HepG2 (cell line): Measurements from ENCODE around the gene TIMM23. TPM values are rescaled to one million over a fixed set of nuclear protein-coding genes. Genes with fewer than 3 reads are reported as not detected.

ENCODE experiments used
- ATAC-seq: fragments of 200-7000 bp; cut with Tn5 transposase; 3 replicates; pipeline ENCODE4 v1.9.1; 2020; ENCODE audit warnings: mild to moderate bottlenecking, moderate library complexity
- BruUV-seq: library from RNA; stranded (reverse); fragments of 400-500 nt; replicated peaks from 2 replicates; lab custom pipeline; 2021; lab: Mats Ljungman, UMichigan
- CTCF ChIA-PET: fragments of 300-600 bp; formaldehyde crosslinking; extraction: SDS; loops from one replicate; lab custom pipeline; 2021; ENCODE audit warnings: low total read pairs, inconsistent platforms, low intra/inter-chr PET ratio; lab: Yijun Ruan, JAX
- POLR2A ChIA-PET: fragments of 350-600 bp; sonication (Branson Sonifier 250); formaldehyde crosslinking; loops from one replicate; lab custom pipeline; 2020; ENCODE audit warnings: antibody characterized with exemption, inconsistent platforms; lab: Yijun Ruan, JAX
- DNase-seq: peaks from one replicate; pipeline ENCODE4 v3.0.0-alpha.2; 2015; ENCODE audit warnings: low spot score
- FAIRE-seq: peaks from 3 replicates; lab custom pipeline; 2011; peaks lifted over from hg19 to GRCh38; lab: Jason Lieb, UNC
- H2AFZ ChIP-seq: one replicate; pipeline ENCODE4 v1.6.1; 2011; ENCODE audit warnings: low read length, inconsistent platforms
- H3K27ac ChIP-seq: fragments of 300-600 bp; 3 replicates; pipeline ENCODE4 v1.8.0; 2011; ENCODE audit warnings: mixed run types, mild to moderate bottlenecking, mixed read lengths, low read length, inconsistent platforms; ENCODE audit not compliant: insufficient read depth; ENCODE audit errors: extremely low read length
- H3K27me3 ChIP-seq, 2 experiments: fragments of 200-600 bp in 1 of 2; 2 replicates in 1 of 2; 3 replicates in 1 of 2; pipeline versions ENCODE4 v1.6.0 to v1.8.0; 2011; ENCODE audit warnings: low read length in 2 of 2, mild to moderate bottlenecking in 2 of 2, moderate library complexity in 2 of 2, inconsistent platforms in 1 of 2; ENCODE audit not compliant: insufficient read depth in 2 of 2, control insufficient read depth in 1 of 2
- H3K36me3 ChIP-seq, 2 experiments: fragments of 200-600 bp in 1 of 2; replicated peaks in 1 of 2; 2 replicates in 1 of 2; 3 replicates in 1 of 2; pipeline versions ENCODE4 v1.5.1 to v1.8.0; 2011; ENCODE audit warnings: low read length in 2 of 2, inconsistent platforms in 1 of 2; ENCODE audit not compliant: insufficient read depth in 2 of 2, control insufficient read depth in 1 of 2
- H3K4me1 ChIP-seq: 2 replicates; pipeline ENCODE4 v1.5.1; 2012; ENCODE audit warnings: low read length, inconsistent platforms; ENCODE audit not compliant: insufficient read depth
- H3K4me2 ChIP-seq: 2 replicates; pipeline ENCODE4 v1.6.0; 2011; ENCODE audit warnings: low read depth, low read length, inconsistent platforms
- H3K4me3 ChIP-seq, 3 experiments: fragments of 200-600 bp in 1 of 3; sonication (generic), shearing (Covaris generic) in 1 of 3; replicated peaks in 1 of 3; 2 replicates each; pipeline ENCODE4 v1.5.1; 2011 to 2016; ENCODE audit warnings: low read length in 3 of 3, inconsistent platforms in 2 of 3, low read depth in 2 of 3, mild to moderate bottlenecking in 2 of 3, control low read depth in 1 of 3, mixed read lengths in 1 of 3; ENCODE audit not compliant: insufficient read depth in 1 of 3
- H3K79me2 ChIP-seq: one replicate; pipeline ENCODE4 v1.6.1; 2011; ENCODE audit warnings: low read length, inconsistent platforms; ENCODE audit not compliant: insufficient read depth
- H3K9ac ChIP-seq: 2 replicates; pipeline ENCODE4 v1.6.0; 2011; ENCODE audit warnings: mild to moderate bottlenecking, low read depth, low read length, inconsistent platforms; ENCODE audit not compliant: insufficient read depth
- H3K9me3 ChIP-seq: 2 replicates; pipeline ENCODE4 v1.5.1; 2012; ENCODE audit warnings: mild to moderate bottlenecking, low read length
- H4K20me1 ChIP-seq: 2 replicates; pipeline ENCODE4 v1.6.0; 2011; ENCODE audit warnings: inconsistent platforms, mild to moderate bottlenecking, low read length, moderate library complexity; ENCODE audit not compliant: insufficient read depth
- AGO2 ChIP-seq: fragments of 200-400 bp; formaldehyde crosslinking; optimal IDR thresholded peaks from 2 replicates; pipeline ENCODE3; 2017; ENCODE audit warnings: mild to moderate bottlenecking, low read depth, low read length, moderate library complexity
- KDM6A ChIP-seq: IDR thresholded peaks from 2 replicates; pipeline ENCODE4 v1.6.1; 2016; ENCODE audit warnings: low read depth
- NCOR1 ChIP-seq: fragments of 200-600 bp; sonication (generic); IDR thresholded peaks from 2 replicates; pipeline ENCODE4 v1.7.0; 2017; ENCODE audit warnings: antibody characterized with exemption, low read length, borderline replicate concordance
- RBM22 ChIP-seq: fragments of 200-400 bp; formaldehyde crosslinking; optimal IDR thresholded peaks from 2 replicates; pipeline ENCODE3; 2017; ENCODE audit warnings: mild to moderate bottlenecking, low read length, moderate library complexity
- SMC3 ChIP-seq: IDR thresholded peaks from 2 replicates; pipeline ENCODE4 v1.6.1; 2011; ENCODE audit warnings: low read length, improper control_type of control experiment
- SPEN ChIP-seq: sonication (generic); formaldehyde crosslinking; IDR thresholded peaks from 2 replicates; pipeline ENCODE4 v1.5.1; 2020; ENCODE audit warnings: low read depth, mild to moderate bottlenecking, missing genetic modification reagents
- ZBTB20 ChIP-seq: sonication (generic); formaldehyde crosslinking; IDR thresholded peaks from 2 replicates; pipeline ENCODE4 v1.8.1; 2023; ENCODE audit warnings: missing genetic modification reagents, low read depth, mild to moderate bottlenecking, borderline replicate concordance
- WGBS: methylation state at CpG from one replicate; pipeline ENCODE4 v1.1.6; 2017; ENCODE audit warnings: low lambda C conversion rate; 5-methylcytosine and 5-hydroxymethylcytosine counted together
- in situ Hi-C: cut with HindIII; loops from 2 replicates; pipeline ENCODE4 v1.10.0; 2017; ENCODE audit warnings: low pct_unique_long_range_greater_than_20kb; ENCODE audit not compliant: extremely low pct_ligation_motif_present
- intact Hi-C: fragments of 100-400 bp; cut with micrococcal nuclease; formaldehyde crosslinking; loops from one replicate; pipeline ENCODE4 v1.10.0; 2022; ENCODE audit not compliant: unreplicated experiment
- polyA plus RNA-seq, 8 experiments: library from polyadenylated mRNA; depleted of rRNA in 3 of 8; stranded (reverse) in 7 of 8; unstranded in 1 of 8; fragments of >200 nt; fragmentation: Illumina TruSeq in 4 of 8; extraction: Trizol in 4 of 8; gene quantifications; 2 replicates each; pipeline versions ENCODE4 v1.2.1 to v1.2.3, GENCODE V29; 2011 to 2016; ENCODE audit warnings: low read depth in 4 of 8, missing spikeins in 1 of 8, mixed read lengths in 1 of 8; ENCODE audit not compliant: insufficient read depth in 1 of 8
- total RNA-seq, 5 experiments: library from RNA; depleted of rRNA; stranded (reverse); fragments of >200 nt; fragmentation: Illumina TruSeq; extraction: Trizol; gene quantifications; 2 replicates each; pipeline ENCODE4 v1.2.3, GENCODE V29; 2016; ENCODE audit warnings: low read depth in 1 of 5

TIMM23 gene
- total and polyA plus RNA-seq, 2 of the 13 experiments (the other 11 are each of a cell fraction or from before 2014, with no cell fraction given) = 80.2 to 98.6 TPM

DNA sequence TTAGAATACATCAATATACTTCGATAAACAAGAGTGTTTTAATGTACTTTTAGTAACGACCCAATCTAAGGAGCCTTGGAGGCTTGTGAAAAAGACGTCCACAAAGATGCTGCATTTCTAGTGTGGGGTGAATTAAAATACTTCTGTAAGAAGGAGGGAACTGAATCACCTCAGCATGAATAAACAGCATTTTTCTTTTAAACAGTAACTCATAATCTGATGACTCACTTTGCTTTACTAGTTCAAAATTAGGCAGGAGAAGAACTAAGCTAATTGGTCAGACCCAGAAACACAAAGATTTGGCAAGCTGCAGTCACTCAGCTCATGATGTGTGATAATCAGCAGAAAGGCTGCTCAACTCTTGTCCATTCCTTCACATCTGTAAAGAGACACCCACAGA lies 33.9 kb downstream of the TIMM23 start:
- intact Hi-C loops = no loop called here
- no peak overlapping the region for H3K4me3 ChIP-seq
- CTCF ChIA-PET = no interaction called here
- no TSS peak for BruUV-seq
- no peak overlapping the region for H3K4me2 ChIP-seq
- peaks cover 31% of the 10 kb centered on the region for H3K79me2 ChIP-seq
- POLR2A ChIA-PET = interaction anchor here (0.9 to 10.6 kb wide), 4 partner anchors 8 to 26 kb away, joined by 3 to 147 read pairs (median 4); no protein-coding TSS in a partner anchor
- H4K20me1 ChIP-seq = peaks cover 42% of the 10 kb centered on the region
- H2AFZ ChIP-seq = no peak overlapping the region
- H3K36me3 ChIP-seq = peaks cover 12 to 85% of the 10 kb centered on the region in 2 experiments
- DNase-seq (no peak), ATAC-seq (no peak), FAIRE-seq (no peak)
- H3K9me3 ChIP-seq = no peaks in the 10 kb centered on the region
- no peak for TF ChIP-seq SPEN (CRISPR knock-in tag)
- TF ChIP-seq RBM22 = peak; percentile 17
- no peak for TF ChIP-seq ZBTB20
- H3K9ac ChIP-seq = no peak overlapping the region
- WGBS = 96% methylated on average over 3 of the region's 3 CpGs
- H3K4me1 ChIP-seq = peaks cover 71% of the 10 kb centered on the region
- in situ Hi-C loops = no loop called here
- H3K27ac ChIP-seq = no peak overlapping the region
- no peaks in the 10 kb centered on the region for H3K27me3 ChIP-seq

- H3K9ac ChIP-seq = no peak overlapping the region
- H3K4me2 ChIP-seq = no peak overlapping the region
- H3K4me1 ChIP-seq = peaks cover 58% of the 10 kb centered on the region
- no peak for ATAC-seq
- peaks cover 87% of the 10 kb centered on the region for H4K20me1 ChIP-seq
- H3K4me3 ChIP-seq = no peak overlapping the region
- H3K27me3 ChIP-seq = no peaks in the 10 kb centered on the region
- WGBS = 96% methylated on average over 3 of the region's 3 CpGs
- BruUV-seq = no TSS peak
- FAIRE-seq = no peak
- DNase-seq = no peak
- ChIA-PET CTCF (no interaction called here), POLR2A (no interaction called here)
- in situ Hi-C loops = no loop called here
- intact Hi-C loops = no loop called here
- no peaks in the 10 kb centered on the region for H3K9me3 ChIP-seq
- peaks cover 77% of the 10 kb centered on the region for H3K79me2 ChIP-seq
- TF ChIP-seq NCOR1 (no peak), SMC3 (no peak), KDM6A (CRISPR knock-in tag) (no peak), RBM22 (peak; percentile 87), AGO2 (peak; percentile 17)
- no peak overlapping the region for H3K27ac ChIP-seq
- H3K36me3 ChIP-seq = peaks cover 32 to 93% of the 10 kb centered on the region in 2 experiments
- no peak overlapping the region for H2AFZ ChIP-seq
Observed at GRCh38 chr10:46012746-46013145, 40.5 kb downstream of the TIMM23 start.
